H9 (cell line): ENCODE data around the gene DLGAP4. TPM values are rescaled to one million over a fixed set of nuclear protein-coding genes. Genes with fewer than 3 reads are reported as not detected.

Experiments used
- DNase-seq: peaks from one replicate; pipeline ENCODE4 v3.0.0-alpha.2; 2017
- H2AFZ ChIP-seq: one replicate; pipeline ENCODE4 v1.6.1; 2013; ENCODE audit warnings: mild to moderate bottlenecking, low read length, control low read depth, moderate library complexity
- H2AK5ac ChIP-seq: 2 replicates; pipeline ENCODE4 v1.6.1; 2013; ENCODE audit warnings: low read length, control low read depth, mixed read lengths; ENCODE audit not compliant: insufficient read length
- H2BK120ac ChIP-seq: one replicate; pipeline ENCODE4 v1.6.1; 2013; ENCODE audit warnings: low read depth, mild to moderate bottlenecking, low read length, control low read depth, inconsistent platforms; ENCODE audit not compliant: poor library complexity, severe bottlenecking
- H2BK12ac ChIP-seq: 2 replicates; pipeline ENCODE4 v1.6.1; 2013; ENCODE audit warnings: low read length, control low read depth, mixed read lengths, low read depth; ENCODE audit not compliant: insufficient read length
- H2BK15ac ChIP-seq: 2 replicates; pipeline ENCODE4 v1.6.1; 2013; ENCODE audit warnings: low read depth, low read length, control low read depth
- H2BK20ac ChIP-seq: one replicate; pipeline ENCODE4 v1.6.1; 2013; ENCODE audit warnings: low read depth, mild to moderate bottlenecking, low read length, control low read depth, inconsistent platforms; ENCODE audit not compliant: poor library complexity, severe bottlenecking
- H2BK5ac ChIP-seq: 2 replicates; pipeline ENCODE4 v1.6.1; 2013; ENCODE audit warnings: low read length, control low read depth, mixed read lengths; ENCODE audit not compliant: insufficient read length
- H3K14ac ChIP-seq: 2 replicates; pipeline ENCODE4 v1.6.1; 2013; ENCODE audit warnings: low read length, control low read depth; ENCODE audit not compliant: insufficient read depth
- H3K18ac ChIP-seq: 2 replicates; pipeline ENCODE4 v1.6.1; 2013; ENCODE audit warnings: low read depth, mild to moderate bottlenecking, mixed read lengths, low read length, control low read depth; ENCODE audit not compliant: insufficient read length
- H3K23ac ChIP-seq: 2 replicates; pipeline ENCODE4 v1.6.1; 2013; ENCODE audit warnings: low read length, control low read depth, mixed read lengths, low read depth; ENCODE audit not compliant: insufficient read length
- H3K23me2 ChIP-seq: 2 replicates; pipeline ENCODE4 v1.6.1; 2013; ENCODE audit warnings: low read depth, mild to moderate bottlenecking, mixed read lengths, low read length, control low read depth; ENCODE audit not compliant: insufficient read length, poor library complexity, severe bottlenecking
- H3K27ac ChIP-seq: 2 replicates; pipeline ENCODE4 v1.5.1; 2013; ENCODE audit warnings: low read length, control low read depth, mixed read lengths, low read depth; ENCODE audit not compliant: insufficient read length
- H3K27me3 ChIP-seq: 2 replicates; pipeline ENCODE4 v1.6.1; 2013; ENCODE audit warnings: low read length, control low read depth, inconsistent platforms; ENCODE audit not compliant: insufficient read depth
- H3K4ac ChIP-seq: 2 replicates; pipeline ENCODE4 v1.6.1; 2013; ENCODE audit warnings: low read depth, mild to moderate bottlenecking, control low read depth, inconsistent platforms, low read length, moderate library complexity
- H3K4me1 ChIP-seq: 2 replicates; pipeline ENCODE4 v1.6.1; 2013; ENCODE audit warnings: low read length, control low read depth, inconsistent platforms; ENCODE audit not compliant: insufficient read depth
- H3K4me2 ChIP-seq: 2 replicates; pipeline ENCODE4 v1.6.1; 2013; ENCODE audit warnings: low read length, control low read depth, mixed read lengths; ENCODE audit not compliant: insufficient read length, insufficient read depth
- H3K56ac ChIP-seq: 2 replicates; pipeline ENCODE4 v1.6.1; 2013; ENCODE audit warnings: low read depth, mild to moderate bottlenecking, mixed read lengths, low read length, control low read depth; ENCODE audit not compliant: insufficient read length
- H3K79me1 ChIP-seq: 2 replicates; pipeline ENCODE4 v1.6.1; 2013; ENCODE audit warnings: low read depth, mild to moderate bottlenecking, moderate library complexity, low read length, control low read depth, inconsistent platforms; ENCODE audit not compliant: insufficient read depth, poor library complexity, severe bottlenecking
- H3K79me2 ChIP-seq: 2 replicates; pipeline ENCODE4 v1.6.1; 2013; ENCODE audit warnings: low read length, control low read depth, inconsistent platforms; ENCODE audit not compliant: insufficient read depth
- H3K9ac ChIP-seq: 2 replicates; pipeline ENCODE4 v1.6.1; 2013; ENCODE audit warnings: low read length, control low read depth, mixed read lengths; ENCODE audit not compliant: insufficient read length; ENCODE audit errors: extremely low read depth
- H3K9me3 ChIP-seq: one replicate; pipeline ENCODE4 v1.6.1; 2013; ENCODE audit warnings: low read depth, low read length, inconsistent platforms; ENCODE audit not compliant: control insufficient read depth
- H3T11ph ChIP-seq: one replicate; pipeline ENCODE4 v1.6.1; 2013; ENCODE audit warnings: mild to moderate bottlenecking, low read length, control low read depth, inconsistent platforms
- H4K20me1 ChIP-seq: one replicate; pipeline ENCODE4 v1.6.1; 2013; ENCODE audit not compliant: control insufficient read depth, insufficient read length, insufficient read depth
- H4K5ac ChIP-seq: 2 replicates; pipeline ENCODE4 v1.6.1; 2013; ENCODE audit warnings: low read depth, mild to moderate bottlenecking, mixed read lengths, low read length, control low read depth; ENCODE audit not compliant: insufficient read length
- H4K8ac ChIP-seq: replicated peaks from 2 replicates; pipeline ENCODE4 v1.6.1; 2013; ENCODE audit warnings: low read length, control low read depth, mixed read lengths, low read depth; ENCODE audit not compliant: insufficient read length
- H4K91ac ChIP-seq: 2 replicates; pipeline ENCODE4 v1.6.1; 2013; ENCODE audit warnings: low read depth, mild to moderate bottlenecking, moderate library complexity, mixed read lengths, low read length, control low read depth; ENCODE audit not compliant: insufficient read length
- H3K27ac Mint-ChIP-seq, 3 experiments: 2 replicates in 2 of 3; 3 replicates in 1 of 3; pipeline ENCODE4 v1.8.0; 2020 to 2021; ENCODE audit warnings: mixed read lengths in 3 of 3, mild to moderate bottlenecking in 1 of 3, moderate library complexity in 1 of 3
- H3K27me3 Mint-ChIP-seq: 2 replicates; pipeline ENCODE4 v1.8.0; 2021; ENCODE audit warnings: low read depth, mild to moderate bottlenecking, moderate library complexity, mixed read lengths
- H3K36me3 Mint-ChIP-seq, 3 experiments: 2 replicates in 2 of 3; 3 replicates in 1 of 3; pipeline ENCODE4 v1.8.0; 2020 to 2021; ENCODE audit warnings: low read depth in 3 of 3, mixed read lengths in 3 of 3; ENCODE audit not compliant: insufficient read depth in 1 of 3
- H3K4me1 Mint-ChIP-seq, 2 experiments: 2 replicates each; pipeline ENCODE4 v1.8.0; 2020; ENCODE audit warnings: mixed read lengths in 2 of 2
- H3K4me3 Mint-ChIP-seq, 2 experiments: 2 replicates in 1 of 2; 3 replicates in 1 of 2; pipeline ENCODE4 v1.8.0; 2020 to 2021; ENCODE audit warnings: mild to moderate bottlenecking in 2 of 2, mixed read lengths in 2 of 2, moderate library complexity in 1 of 2
- H3K9me3 Mint-ChIP-seq, 2 experiments: 2 replicates in 1 of 2; 3 replicates in 1 of 2; pipeline ENCODE4 v1.8.0; 2020; ENCODE audit warnings: mild to moderate bottlenecking in 2 of 2, mixed read lengths in 2 of 2, moderate library complexity in 1 of 2
- CTCF ChIP-seq: fragments of 200-600 bp; sonication (generic); conservative IDR thresholded peaks from 3 replicates; pipeline ENCODE4 v1.8.0; 2021; ENCODE audit warnings: antibody characterized with exemption, mild to moderate bottlenecking
- WGBS: extraction: QIAGEN DNeasy Blood & Tissue Kit; methylation state at CpG from one replicate; pipeline ENCODE4 v1.1.7; 2013; ENCODE audit warnings: missing lambda C conversion rate, low lambda C conversion rate, mixed read lengths; ENCODE audit not compliant: insufficient read length; ENCODE audit errors: extremely low coverage; 5-methylcytosine and 5-hydroxymethylcytosine counted together
- total RNA-seq: library from RNA; stranded (reverse); gene quantifications from 2 replicates; pipeline ENCODE4 v1.2.1, GENCODE V29; 2021

DLGAP4 gene
- total RNA-seq, 1 experiment from 2014 or later = 48.0 TPM

- Histone ChIP-seq H2AFZ (no peak overlapping the region), H3K4me1 (no peaks in the 10 kb centered on the region), H4K8ac (no peak overlapping the region), H3K79me1 (no peaks in the 10 kb centered on the region), H3K4ac (no peak overlapping the region), H2BK20ac (no peak overlapping the region), H4K91ac (no peak overlapping the region), H3K9ac (no peak overlapping the region), H2BK5ac (no peak overlapping the region), H3K23me2 (no peaks in the 10 kb centered on the region), H2BK15ac (no peak overlapping the region), H3T11ph (no peak overlapping the region), H2BK12ac (no peak overlapping the region), H3K18ac (no peak overlapping the region), H2AK5ac (no peak overlapping the region), H3K23ac (no peak overlapping the region), H3K79me2 (no peaks in the 10 kb centered on the region), H3K4me2 (no peak overlapping the region), H4K20me1 (no peaks in the 10 kb centered on the region), H3K14ac (no peak overlapping the region), H2BK120ac (no peak overlapping the region), H3K9me3 (no peaks in the 10 kb centered on the region), H3K27me3 (no peaks in the 10 kb centered on the region), H3K27ac (no peak overlapping the region), H4K5ac (no peak overlapping the region), H3K56ac (no peak overlapping the region)
- H3K4me1 Mint-ChIP-seq = no peaks in the 10 kb centered on the region
- no peaks in the 10 kb centered on the region; the same call in 1 of the 2 replicates for H3K27me3 Mint-ChIP-seq
- WGBS = no CpG with 5 or more reads among the region's 3 CpGs
- no peaks in the 10 kb centered on the region for H3K9me3 Mint-ChIP-seq
- TF ChIP-seq CTCF = no peak
- peaks cover 0 to 10% (median 6%) of the 10 kb centered on the region in 3 experiments; a peak in 6 of 7 replicates for H3K36me3 Mint-ChIP-seq
- DNase-seq = no peak
- no peak overlapping the region; a peak in 1 of 7 replicates for H3K27ac Mint-ChIP-seq
- no peak overlapping the region for H3K4me3 Mint-ChIP-seq
Measured at GRCh38 chr20:36532822-36533221, 226.7 kb downstream of the DLGAP4 start.
